ENCODE data around the gene IFITM5. TPM values are rescaled to one million over a fixed set of nuclear protein-coding genes. Genes with fewer than 3 reads are reported as not detected.

Gene IFITM5
- total and polyA plus RNA-seq, 9 of the 15 experiments (the other 6 are each of a cell fraction or from before 2014, with no cell fraction given), result 0.19 TPM; not detected in 8

DNA sequence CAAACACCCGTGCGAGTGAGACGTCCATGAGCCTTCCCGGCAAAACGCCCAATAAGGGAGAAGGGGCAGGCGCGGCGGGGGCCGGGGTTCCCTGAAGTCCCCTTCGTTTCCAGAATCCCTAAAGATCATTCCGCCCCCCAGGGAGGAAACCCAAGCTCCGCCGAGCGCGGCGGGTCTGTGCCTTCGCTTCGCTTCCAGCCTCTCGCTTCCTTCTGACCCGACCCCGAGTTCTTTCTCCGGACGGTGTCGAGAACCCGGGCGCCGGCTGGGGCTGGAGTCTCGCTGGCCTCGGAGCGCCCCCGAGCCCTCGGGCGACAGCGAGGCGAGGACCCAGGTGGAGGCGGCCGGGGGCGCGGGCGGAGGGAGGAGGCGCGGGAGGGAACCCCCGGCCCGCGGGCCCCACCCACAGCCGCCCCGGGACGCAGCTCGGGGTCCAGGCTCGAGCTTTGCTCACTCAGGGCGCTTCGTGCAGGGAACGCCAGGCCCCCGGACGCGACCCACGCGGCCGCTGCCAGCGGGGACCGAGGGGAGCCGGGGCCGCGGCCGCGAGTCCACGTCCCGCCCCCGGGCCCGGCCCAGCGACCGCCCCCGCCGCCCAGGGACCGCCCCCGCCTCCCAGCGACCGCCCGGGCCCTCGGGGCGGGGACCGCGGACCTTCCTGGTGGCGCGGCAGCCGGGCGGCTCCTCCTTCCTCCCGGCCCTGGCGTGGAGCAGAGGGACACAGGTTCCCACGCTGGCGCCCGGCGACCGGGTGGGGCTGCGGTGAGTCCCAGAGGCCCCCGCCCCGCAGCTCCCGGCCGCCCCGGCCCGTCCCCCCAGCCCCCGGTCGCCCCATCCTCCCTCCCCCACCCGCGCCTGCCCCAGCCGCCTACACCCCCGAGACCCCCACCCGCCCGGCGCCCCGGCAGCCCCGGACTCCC, 10.6 kb downstream of the IFITM5 start, which contains the start of gene PGGHG:
Gene PGGHG (plus strand): TSS at position 649 of the 920 bp plus-strand sequence. CDS start 691 bp downstream, outside the sequence.
- CTCF ChIA-PET (ENCODE audit: low intra/inter-chr PET ratio), result no interaction called here
- H3K27ac ChIP-seq (ENCODE audit: extremely low read depth, low read depth, low read length), result peak within 1 kb of the TSS; percentile 85
- DNase-seq (ENCODE audit: extremely low read depth in 1 of 4, low spot score in 3 of 4), result peak; percentile 86 to 96 (median 96)
- peak within 1 kb of the TSS; percentile 27 for H2AFZ ChIP-seq (ENCODE audit: low read depth, low read length)
- H3K4me3 ChIP-seq, result peak within 1 kb of the TSS; percentile 58
- POLR2A ChIA-PET, result interaction anchor here (0.7 to 1.4 kb wide), 7 partner anchors 9 to 82 kb away, joined by 3 to 4 read pairs (median 3); partner anchors contain the start of genes BET1L, NLRP6 and RIC8A
- peaks cover 41% of the 10 kb centered on the region; the same call in 2 of the 3 replicates for H3K36me3 ChIP-seq (ENCODE audit: control insufficient read depth, insufficient read depth, low read length)
- FAIRE-seq, result no peak
- H4K20me1 ChIP-seq (replicated peaks; ENCODE audit: control insufficient read depth, insufficient read depth, low read length), result no peaks in the 10 kb centered on the region
- peak; percentile 90 for ATAC-seq
- peak within 1 kb of the TSS; percentile 85 for H3K4me2 ChIP-seq (ENCODE audit: insufficient read depth, low read length)
- in situ Hi-C loops (cut with MboI), result no loop called here
- H3K4me1 ChIP-seq (replicated peaks in 1 of 2; ENCODE audit: control insufficient read depth in 2 of 2, insufficient read depth in 2 of 2, low read length in 2 of 2), result peaks cover 13 to 90% of the 10 kb centered on the region in 2 experiments; a peak in 4 of 5 replicates
- H3K9me3 ChIP-seq (replicated peaks; ENCODE audit: control insufficient read depth, insufficient read depth, low read depth, low read length), result no peaks in the 10 kb centered on the region
- peak within 1 kb of the TSS; percentile 87 to 99 for H3K9ac ChIP-seq (ENCODE audit: insufficient read depth in 1 of 2, low read depth in 2 of 2, low read length in 2 of 2)
- BruUV-seq (replicated peaks), result TSS peak; percentile 64
- peaks cover 37% of the 10 kb centered on the region for H3K79me2 ChIP-seq (ENCODE audit: control insufficient read depth, insufficient read depth, low read length)
- intact Hi-C loops (cut with micrococcal nuclease), result no loop called here
- no peaks in the 10 kb centered on the region for H3K27me3 ChIP-seq (ENCODE audit: control insufficient read depth in 2 of 2, insufficient read depth in 2 of 2, low read length in 2 of 2)
- under 1% methylated on average over 35 of the region's 112 CpGs for WGBS (ENCODE audit: insufficient coverage, low coverage, missing lambda C conversion rate)
- no peaks in the 10 kb centered on the region for H3K9me1 ChIP-seq (ENCODE audit: control insufficient read depth, insufficient read depth, low read length)
- TF ChIP-seq ZNF263 (CRISPR knock-in tag; IDR thresholded peaks at IDR 0.05; ENCODE audit: borderline replicate concordance) (no peak), HNRNPH1 (optimal IDR thresholded peaks at IDR 0.05; ENCODE audit: low read depth, low read length) (no peak), ADNP (tag; IDR thresholded peaks at IDR 0.05) (no peak), ZNF311 (CRISPR knock-in tag; IDR thresholded peaks at IDR 0.05) (no peak), MYBL2 (IDR thresholded peaks at IDR 0.05; ENCODE audit: low read depth) (no peak), MYBL2 (CRISPR knock-in tag; IDR thresholded peaks at IDR 0.05; ENCODE audit: borderline replicate concordance) (no peak)
- TF ChIP-seq, protein P1, sequence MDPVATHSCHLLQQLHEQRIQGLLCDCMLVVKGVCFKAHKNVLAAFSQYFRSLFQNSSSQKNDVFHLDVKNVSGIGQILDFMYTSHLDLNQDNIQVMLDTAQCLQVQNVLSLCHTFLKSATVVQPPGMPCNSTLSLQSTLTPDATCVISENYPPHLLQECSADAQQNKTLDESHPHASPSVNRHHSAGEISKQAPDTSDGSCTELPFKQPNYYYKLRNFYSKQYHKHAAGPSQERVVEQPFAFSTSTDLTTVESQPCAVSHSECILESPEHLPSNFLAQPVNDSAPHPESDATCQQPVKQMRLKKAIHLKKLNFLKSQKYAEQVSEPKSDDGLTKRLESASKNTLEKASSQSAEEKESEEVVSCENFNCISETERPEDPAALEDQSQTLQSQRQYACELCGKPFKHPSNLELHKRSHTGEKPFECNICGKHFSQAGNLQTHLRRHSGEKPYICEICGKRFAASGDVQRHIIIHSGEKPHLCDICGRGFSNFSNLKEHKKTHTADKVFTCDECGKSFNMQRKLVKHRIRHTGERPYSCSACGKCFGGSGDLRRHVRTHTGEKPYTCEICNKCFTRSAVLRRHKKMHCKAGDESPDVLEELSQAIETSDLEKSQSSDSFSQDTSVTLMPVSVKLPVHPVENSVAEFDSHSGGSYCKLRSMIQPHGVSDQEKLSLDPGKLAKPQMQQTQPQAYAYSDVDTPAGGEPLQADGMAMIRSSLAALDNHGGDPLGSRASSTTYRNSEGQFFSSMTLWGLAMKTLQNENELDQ (CRISPR knock-in tag; IDR thresholded peaks at IDR 0.05; ENCODE audit: borderline replicate concordance), result no peak
- TF ChIP-seq, protein P2, sequence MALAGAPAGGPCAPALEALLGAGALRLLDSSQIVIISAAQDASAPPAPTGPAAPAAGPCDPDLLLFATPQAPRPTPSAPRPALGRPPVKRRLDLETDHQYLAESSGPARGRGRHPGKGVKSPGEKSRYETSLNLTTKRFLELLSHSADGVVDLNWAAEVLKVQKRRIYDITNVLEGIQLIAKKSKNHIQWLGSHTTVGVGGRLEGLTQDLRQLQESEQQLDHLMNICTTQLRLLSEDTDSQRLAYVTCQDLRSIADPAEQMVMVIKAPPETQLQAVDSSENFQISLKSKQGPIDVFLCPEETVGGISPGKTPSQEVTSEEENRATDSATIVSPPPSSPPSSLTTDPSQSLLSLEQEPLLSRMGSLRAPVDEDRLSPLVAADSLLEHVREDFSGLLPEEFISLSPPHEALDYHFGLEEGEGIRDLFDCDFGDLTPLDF (CRISPR knock-in tag; IDR thresholded peaks at IDR 0.05), result no peak
- TF ChIP-seq, protein P3, sequence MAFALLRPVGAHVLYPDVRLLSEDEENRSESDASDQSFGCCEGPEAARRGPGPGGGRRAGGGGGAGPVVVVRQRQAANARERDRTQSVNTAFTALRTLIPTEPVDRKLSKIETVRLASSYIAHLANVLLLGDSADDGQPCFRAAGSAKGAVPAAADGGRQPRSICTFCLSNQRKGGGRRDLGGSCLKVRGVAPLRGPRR (CRISPR knock-in tag; IDR thresholded peaks at IDR 0.05), result no peak
- TF ChIP-seq, protein P4, sequence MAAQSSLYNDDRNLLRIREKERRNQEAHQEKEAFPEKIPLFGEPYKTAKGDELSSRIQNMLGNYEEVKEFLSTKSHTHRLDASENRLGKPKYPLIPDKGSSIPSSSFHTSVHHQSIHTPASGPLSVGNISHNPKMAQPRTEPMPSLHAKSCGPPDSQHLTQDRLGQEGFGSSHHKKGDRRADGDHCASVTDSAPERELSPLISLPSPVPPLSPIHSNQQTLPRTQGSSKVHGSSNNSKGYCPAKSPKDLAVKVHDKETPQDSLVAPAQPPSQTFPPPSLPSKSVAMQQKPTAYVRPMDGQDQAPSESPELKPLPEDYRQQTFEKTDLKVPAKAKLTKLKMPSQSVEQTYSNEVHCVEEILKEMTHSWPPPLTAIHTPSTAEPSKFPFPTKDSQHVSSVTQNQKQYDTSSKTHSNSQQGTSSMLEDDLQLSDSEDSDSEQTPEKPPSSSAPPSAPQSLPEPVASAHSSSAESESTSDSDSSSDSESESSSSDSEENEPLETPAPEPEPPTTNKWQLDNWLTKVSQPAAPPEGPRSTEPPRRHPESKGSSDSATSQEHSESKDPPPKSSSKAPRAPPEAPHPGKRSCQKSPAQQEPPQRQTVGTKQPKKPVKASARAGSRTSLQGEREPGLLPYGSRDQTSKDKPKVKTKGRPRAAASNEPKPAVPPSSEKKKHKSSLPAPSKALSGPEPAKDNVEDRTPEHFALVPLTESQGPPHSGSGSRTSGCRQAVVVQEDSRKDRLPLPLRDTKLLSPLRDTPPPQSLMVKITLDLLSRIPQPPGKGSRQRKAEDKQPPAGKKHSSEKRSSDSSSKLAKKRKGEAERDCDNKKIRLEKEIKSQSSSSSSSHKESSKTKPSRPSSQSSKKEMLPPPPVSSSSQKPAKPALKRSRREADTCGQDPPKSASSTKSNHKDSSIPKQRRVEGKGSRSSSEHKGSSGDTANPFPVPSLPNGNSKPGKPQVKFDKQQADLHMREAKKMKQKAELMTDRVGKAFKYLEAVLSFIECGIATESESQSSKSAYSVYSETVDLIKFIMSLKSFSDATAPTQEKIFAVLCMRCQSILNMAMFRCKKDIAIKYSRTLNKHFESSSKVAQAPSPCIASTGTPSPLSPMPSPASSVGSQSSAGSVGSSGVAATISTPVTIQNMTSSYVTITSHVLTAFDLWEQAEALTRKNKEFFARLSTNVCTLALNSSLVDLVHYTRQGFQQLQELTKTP (IDR thresholded peaks at IDR 0.05; ENCODE audit: low read depth in 1 of 2, partially characterized antibody in 2 of 2), result peak in 1 of 2 experiments; percentile 2

Measured in K562 (cell line).